AG09319 (cell line): ENCODE data around the gene MAPKAP1.

Source experiments
- DNase-seq: peaks from one replicate; pipeline ENCODE4 v3.0.0-alpha.2; 2010; ENCODE audit warnings: low read depth; ENCODE audit errors: extremely low read depth
- CTCF ChIP-seq: IDR thresholded peaks from 2 replicates; pipeline ENCODE4 v1.5.1; 2011; ENCODE audit warnings: low read depth, mild to moderate bottlenecking, inconsistent platforms, low read length, moderate library complexity

Gene MAPKAP1

GRCh38 chr9:125603478-125604021 is 103.5 kb downstream of the MAPKAP1 start:
- DNase-seq, result no peak
- TF ChIP-seq CTCF, result no peak

DNA sequence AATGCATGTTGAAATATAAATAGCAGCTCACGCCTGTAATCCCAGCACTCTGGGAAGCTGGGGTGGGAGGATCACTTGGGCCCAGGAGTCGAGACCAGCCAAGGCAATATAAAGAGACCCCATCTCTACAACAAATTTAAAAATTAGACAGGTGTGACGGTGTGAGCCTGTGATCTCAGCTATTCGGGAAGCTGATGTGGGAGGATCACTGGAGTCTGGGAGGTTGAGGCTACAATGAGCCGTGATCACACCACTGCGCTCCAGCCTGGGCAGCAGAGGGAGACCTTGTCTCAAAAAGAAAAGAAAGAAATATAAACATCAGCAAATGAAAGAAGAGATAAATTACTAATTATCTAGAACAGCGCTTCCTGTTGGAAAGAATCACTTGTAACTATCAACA is 105.0 kb downstream of the MAPKAP1 start:
- DNase-seq, result no peak
- TF ChIP-seq CTCF, result no peak; the same call in 1 of the 2 replicates

DNA sequence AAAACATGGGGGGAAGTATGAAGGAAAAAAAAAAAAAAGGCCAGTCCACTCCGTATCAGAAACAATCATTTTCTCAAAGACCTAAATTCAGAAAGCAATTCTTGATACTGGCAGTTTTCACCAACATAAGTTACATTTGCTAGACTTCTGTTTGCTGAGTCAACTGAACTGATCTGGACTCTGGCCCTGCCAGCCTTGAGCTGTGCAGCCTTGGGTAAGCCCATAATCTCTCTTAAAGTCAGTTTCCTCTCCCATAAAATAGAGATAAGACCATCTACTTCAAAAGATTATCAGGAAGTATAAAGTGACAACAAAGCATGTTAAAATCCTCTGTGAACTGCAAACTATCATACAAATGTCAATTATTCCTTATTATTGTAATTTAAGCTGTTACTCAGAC is 106.8 kb downstream of the MAPKAP1 start:
- DNase-seq, result no peak
- TF ChIP-seq CTCF, result no peak

GRCh38 chr9:125594223-125594610 is 112.8 kb downstream of the MAPKAP1 start:
- DNase-seq, result no peak
- no peak for TF ChIP-seq CTCF

DNA sequence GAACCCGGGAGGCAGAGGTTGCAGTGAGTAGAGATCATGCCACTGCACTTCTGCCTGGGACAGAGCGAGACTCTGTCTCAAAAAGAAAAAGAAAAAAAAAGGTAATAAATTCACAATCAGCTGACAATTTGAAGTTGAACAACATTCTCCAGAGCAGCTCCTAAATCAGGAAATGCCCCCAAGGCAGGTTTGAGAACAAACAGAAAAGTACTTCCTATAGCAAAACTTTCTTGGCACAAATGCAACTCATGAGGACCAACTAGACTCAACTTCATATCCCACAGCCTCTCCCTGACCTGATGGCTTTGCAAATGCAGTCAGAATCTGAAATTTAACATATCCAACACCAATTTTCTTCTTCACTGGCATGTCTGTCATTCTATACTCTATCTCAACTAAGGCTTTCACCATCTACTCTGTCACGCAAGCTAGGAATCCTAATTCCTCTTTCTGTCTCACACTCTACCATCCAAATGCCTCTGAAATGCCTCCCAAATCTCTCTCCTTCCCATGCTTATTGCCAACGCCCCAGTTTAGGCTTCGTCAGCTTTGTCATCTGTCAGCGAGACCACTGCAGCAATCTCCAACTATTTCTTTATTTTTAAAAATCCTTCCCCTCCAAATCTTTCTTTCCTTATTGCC is 113.3 kb downstream of the MAPKAP1 start:
- TF ChIP-seq CTCF, result no peak
- DNase-seq, result no peak

GRCh38 chr9:125591888-125592287 is 115.1 kb downstream of the MAPKAP1 start:
- no peak for DNase-seq
- no peak for TF ChIP-seq CTCF

- TF ChIP-seq CTCF, result no peak
- no peak for DNase-seq
Measured at GRCh38 chr9:125591245-125591644, 115.8 kb downstream of the MAPKAP1 start.
